Suprapubic skin (tissue), 3 donors: ENCODE results near the gene TP53BP2.

Experiments used
- EP300 ChIP-seq: sonication (generic); formaldehyde crosslinking; IDR thresholded peaks from one replicate; pipeline ENCODE4 v1.6.1; 2017; ENCODE audit warnings: antibody characterized with exemption
- POLR2A ChIP-seq, 2 donors: fragments of 450-650 bp; IDR thresholded peaks; one replicate each; pipeline ENCODE4 v1.6.1; 2017; ENCODE audit warnings: antibody characterized with exemption in 2 of 2, mild to moderate bottlenecking in 2 of 2, moderate library complexity in 2 of 2
- TF ChIP-seq, protein P1 (sequence below), 2 donors: fragments of 200-600 bp in 1 of 2; fragments of 450-650 bp in 1 of 2; sonication (generic) in 1 of 2; IDR thresholded peaks; one replicate each; pipeline ENCODE4 v1.5.1; 2016 to 2019; ENCODE audit warnings: antibody characterized with exemption in 2 of 2, mild to moderate bottlenecking in 1 of 2, moderate library complexity in 1 of 2

DNA sequence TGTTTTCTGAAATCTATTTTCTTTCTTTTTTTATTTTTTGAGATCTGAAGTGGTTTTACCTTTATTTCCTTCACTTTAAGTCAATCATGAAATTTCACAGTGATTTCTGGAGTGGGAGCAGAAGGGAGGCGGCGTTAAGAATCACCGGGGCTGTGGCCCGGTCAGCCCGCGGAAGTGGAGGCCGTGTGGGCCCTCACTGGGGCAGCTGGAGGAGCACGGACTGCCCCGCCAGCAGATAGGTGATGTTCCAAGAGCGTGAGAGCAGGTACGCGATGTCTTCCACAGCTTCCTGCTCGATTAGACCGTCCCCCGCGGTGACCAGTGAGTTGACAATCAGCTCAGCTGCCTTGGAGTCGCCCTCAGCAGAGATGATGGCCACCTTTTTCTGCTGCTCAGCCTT, 10.6 kb upstream of the TP53BP2 start:
- TF ChIP-seq, protein P1, sequence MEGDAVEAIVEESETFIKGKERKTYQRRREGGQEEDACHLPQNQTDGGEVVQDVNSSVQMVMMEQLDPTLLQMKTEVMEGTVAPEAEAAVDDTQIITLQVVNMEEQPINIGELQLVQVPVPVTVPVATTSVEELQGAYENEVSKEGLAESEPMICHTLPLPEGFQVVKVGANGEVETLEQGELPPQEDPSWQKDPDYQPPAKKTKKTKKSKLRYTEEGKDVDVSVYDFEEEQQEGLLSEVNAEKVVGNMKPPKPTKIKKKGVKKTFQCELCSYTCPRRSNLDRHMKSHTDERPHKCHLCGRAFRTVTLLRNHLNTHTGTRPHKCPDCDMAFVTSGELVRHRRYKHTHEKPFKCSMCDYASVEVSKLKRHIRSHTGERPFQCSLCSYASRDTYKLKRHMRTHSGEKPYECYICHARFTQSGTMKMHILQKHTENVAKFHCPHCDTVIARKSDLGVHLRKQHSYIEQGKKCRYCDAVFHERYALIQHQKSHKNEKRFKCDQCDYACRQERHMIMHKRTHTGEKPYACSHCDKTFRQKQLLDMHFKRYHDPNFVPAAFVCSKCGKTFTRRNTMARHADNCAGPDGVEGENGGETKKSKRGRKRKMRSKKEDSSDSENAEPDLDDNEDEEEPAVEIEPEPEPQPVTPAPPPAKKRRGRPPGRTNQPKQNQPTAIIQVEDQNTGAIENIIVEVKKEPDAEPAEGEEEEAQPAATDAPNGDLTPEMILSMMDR (IDR thresholded peaks at IDR 0.05) = no peak
- TF ChIP-seq POLR2A (IDR thresholded peaks at IDR 0.05) (no peak), EP300 (no peak)
